ENCODE results near the gene PRSS12. TPM values are rescaled to one million over a fixed set of nuclear protein-coding genes. Genes with fewer than 3 reads are reported as not detected.
A peak's percentile ranks its signal among the peaks of the same experiment; 100 is the strongest.

The PRSS12 gene
- total and polyA plus RNA-seq, 2 donors from 2014 or later: 0.54 to 1.1 TPM

DNA sequence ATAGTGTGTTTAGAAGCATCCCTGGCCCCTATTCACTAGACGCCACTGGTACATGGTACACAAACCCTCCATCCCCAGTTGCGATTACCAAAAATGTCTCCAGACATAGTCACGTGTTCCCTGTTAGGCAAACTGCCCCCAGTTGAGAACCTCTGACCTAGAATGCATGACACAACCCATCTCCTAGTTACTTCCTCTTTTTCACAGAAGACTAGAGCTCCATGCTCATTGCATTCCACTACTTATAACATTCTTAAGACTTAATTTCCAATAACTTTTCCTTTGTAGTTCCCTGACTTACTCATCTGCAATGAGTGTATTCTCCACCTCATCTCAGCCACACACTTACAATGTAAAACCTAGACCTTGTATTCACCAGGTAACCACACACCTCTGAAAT is 68.6 kb downstream of the PRSS12 start:
- Histone ChIP-seq H3K9me3 (ENCODE audit: control insufficient read depth in 2 of 3, insufficient read depth in 1 of 3, low read length in 3 of 3) (no peaks in the 10 kb centered on the region), H3K27ac (ENCODE audit: low read depth in 2 of 2, low read length in 2 of 2) (no peak overlapping the region), H3K4me3 (ENCODE audit: low read length in 3 of 3) (no peak overlapping the region), H3K27me3 (ENCODE audit: control insufficient read depth, insufficient read depth, low read length) (no peaks in the 10 kb centered on the region), H3K36me3 (ENCODE audit: control insufficient read depth in 2 of 3, insufficient read depth in 3 of 3, low read length in 3 of 3) (peaks cover 0 to 2% (median 0%) of the 10 kb centered on the region in 3 donors), H3K9ac (ENCODE audit: low read length in 3 of 3) (no peak overlapping the region), H3K4me1 (ENCODE audit: control insufficient read depth in 2 of 3, insufficient read depth in 2 of 3, low read depth in 1 of 3, low read length in 3 of 3) (peaks cover 5 to 18% (median 10%) of the 10 kb centered on the region in 3 donors)
- intact Hi-C loops (cut with DNase I): no loop called here
- no peak for DNase-seq
- TF ChIP-seq, protein P1, sequence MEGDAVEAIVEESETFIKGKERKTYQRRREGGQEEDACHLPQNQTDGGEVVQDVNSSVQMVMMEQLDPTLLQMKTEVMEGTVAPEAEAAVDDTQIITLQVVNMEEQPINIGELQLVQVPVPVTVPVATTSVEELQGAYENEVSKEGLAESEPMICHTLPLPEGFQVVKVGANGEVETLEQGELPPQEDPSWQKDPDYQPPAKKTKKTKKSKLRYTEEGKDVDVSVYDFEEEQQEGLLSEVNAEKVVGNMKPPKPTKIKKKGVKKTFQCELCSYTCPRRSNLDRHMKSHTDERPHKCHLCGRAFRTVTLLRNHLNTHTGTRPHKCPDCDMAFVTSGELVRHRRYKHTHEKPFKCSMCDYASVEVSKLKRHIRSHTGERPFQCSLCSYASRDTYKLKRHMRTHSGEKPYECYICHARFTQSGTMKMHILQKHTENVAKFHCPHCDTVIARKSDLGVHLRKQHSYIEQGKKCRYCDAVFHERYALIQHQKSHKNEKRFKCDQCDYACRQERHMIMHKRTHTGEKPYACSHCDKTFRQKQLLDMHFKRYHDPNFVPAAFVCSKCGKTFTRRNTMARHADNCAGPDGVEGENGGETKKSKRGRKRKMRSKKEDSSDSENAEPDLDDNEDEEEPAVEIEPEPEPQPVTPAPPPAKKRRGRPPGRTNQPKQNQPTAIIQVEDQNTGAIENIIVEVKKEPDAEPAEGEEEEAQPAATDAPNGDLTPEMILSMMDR (IDR thresholded peaks at IDR 0.05; ENCODE audit: borderline replicate concordance, extremely low read depth, insufficient read depth): no peak
- FAIRE-seq: no peak

GRCh38 chr4:118282692-118283091 is 70.1 kb downstream of the PRSS12 start:
- H3K9me3 ChIP-seq (ENCODE audit: control insufficient read depth in 2 of 3, insufficient read depth in 1 of 3, low read length in 3 of 3): no peaks in the 10 kb centered on the region
- H3K27me3 ChIP-seq (ENCODE audit: control insufficient read depth, insufficient read depth, low read length): no peaks in the 10 kb centered on the region
- peaks cover 0 to 2% (median 0%) of the 10 kb centered on the region in 3 donors for H3K36me3 ChIP-seq (ENCODE audit: control insufficient read depth in 2 of 3, insufficient read depth in 3 of 3, low read length in 3 of 3)
- DNase-seq (no peak), FAIRE-seq (no peak)
- H3K9ac ChIP-seq (ENCODE audit: low read length in 3 of 3): no peak overlapping the region
- TF ChIP-seq, protein P1 (IDR thresholded peaks at IDR 0.05; ENCODE audit: borderline replicate concordance, extremely low read depth, insufficient read depth): no peak
- intact Hi-C loops (cut with DNase I): no loop called here
- H3K27ac ChIP-seq (ENCODE audit: low read depth in 2 of 2, low read length in 2 of 2): no peak overlapping the region
- H3K4me1 ChIP-seq (ENCODE audit: control insufficient read depth in 2 of 3, insufficient read depth in 2 of 3, low read depth in 1 of 3, low read length in 3 of 3): peaks cover 5 to 18% (median 10%) of the 10 kb centered on the region in 3 donors
- H3K4me3 ChIP-seq (ENCODE audit: low read length in 3 of 3): no peak overlapping the region

DNA sequence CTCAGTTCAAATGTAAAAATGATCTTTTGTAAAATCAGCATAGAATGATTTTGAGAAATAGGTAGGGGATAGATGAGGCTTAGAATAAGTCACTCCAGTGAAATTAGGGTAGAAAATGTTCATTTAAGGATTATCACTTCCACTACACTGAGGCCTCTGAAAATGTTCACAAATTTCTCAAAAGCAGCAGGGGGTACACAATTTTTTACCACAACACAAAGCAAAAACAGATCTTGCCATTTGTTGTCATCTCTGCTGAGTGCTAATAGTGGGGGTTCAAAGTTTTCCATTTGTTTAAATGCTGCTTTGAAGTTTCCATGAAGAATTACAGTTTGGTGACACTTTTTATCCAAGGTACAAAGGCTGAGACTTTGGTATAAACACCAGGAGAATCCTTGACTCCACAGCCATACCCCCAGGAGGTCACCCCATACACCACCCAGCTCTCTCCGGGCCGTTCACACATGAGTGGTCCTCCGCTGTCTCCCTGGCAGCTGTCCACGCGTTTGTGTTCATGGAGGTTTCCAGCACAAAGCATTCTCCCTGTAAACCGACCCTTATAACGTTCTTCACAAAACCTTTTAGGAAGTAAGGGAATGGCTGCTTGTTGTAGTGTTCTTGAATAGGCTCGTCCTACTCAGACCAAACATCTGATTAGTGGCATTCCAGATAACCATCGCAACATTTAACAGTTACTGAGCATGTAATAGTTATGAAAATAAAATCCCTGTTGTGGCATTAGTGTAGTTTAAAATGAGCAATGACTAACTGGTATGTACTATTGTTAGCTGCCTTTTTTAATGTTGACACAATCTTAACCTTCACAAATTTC is 71.0 kb downstream of the PRSS12 start:
- no peak for FAIRE-seq
- H3K4me3 ChIP-seq (ENCODE audit: low read length in 3 of 3): peak overlapping the region in 1 of 3 donors; percentile 10
- peak overlapping the region in 1 of 2 donors; percentile 38 for H3K27ac ChIP-seq (ENCODE audit: low read depth in 2 of 2, low read length in 2 of 2)
- TF ChIP-seq, protein P1 (IDR thresholded peaks at IDR 0.05; ENCODE audit: borderline replicate concordance, extremely low read depth, insufficient read depth): no peak
- DNase-seq: peak; percentile 41 to 72 (median 57)
- H3K9ac ChIP-seq (ENCODE audit: low read length in 3 of 3): peak overlapping the region in 1 of 3 donors; percentile 31
- H3K36me3 ChIP-seq (ENCODE audit: control insufficient read depth in 2 of 3, insufficient read depth in 3 of 3, low read length in 3 of 3): peaks cover 0 to 2% (median 0%) of the 10 kb centered on the region in 3 donors
- peaks cover 5 to 21% (median 10%) of the 10 kb centered on the region in 3 donors for H3K4me1 ChIP-seq (ENCODE audit: control insufficient read depth in 2 of 3, insufficient read depth in 2 of 3, low read depth in 1 of 3, low read length in 3 of 3)
- intact Hi-C loops (cut with DNase I): no loop called here
- H3K9me3 ChIP-seq (ENCODE audit: control insufficient read depth in 2 of 3, insufficient read depth in 1 of 3, low read length in 3 of 3): no peaks in the 10 kb centered on the region
- no peaks in the 10 kb centered on the region for H3K27me3 ChIP-seq (ENCODE audit: control insufficient read depth, insufficient read depth, low read length)

Measured in kidney (tissue), 14 donors.